GM12892 (cell line): Measurements from ENCODE around the gene L1TD1.

Experiments used
- POLR2A ChIP-seq: IDR thresholded peaks from 2 replicates; pipeline ENCODE4 v1.6.1; 2011; ENCODE audit warnings: low read depth, low read length, control low read depth
- POLR2AphosphoS5 ChIP-seq: IDR thresholded peaks from 2 replicates; pipeline ENCODE4 v1.6.1; 2011; ENCODE audit warnings: low read depth, low read length, control low read depth
- TAF1 ChIP-seq: IDR thresholded peaks from 2 replicates; pipeline ENCODE4 v1.6.1; 2011; ENCODE audit warnings: low read depth, mild to moderate bottlenecking, control low read depth, low read length, borderline replicate concordance

DNA sequence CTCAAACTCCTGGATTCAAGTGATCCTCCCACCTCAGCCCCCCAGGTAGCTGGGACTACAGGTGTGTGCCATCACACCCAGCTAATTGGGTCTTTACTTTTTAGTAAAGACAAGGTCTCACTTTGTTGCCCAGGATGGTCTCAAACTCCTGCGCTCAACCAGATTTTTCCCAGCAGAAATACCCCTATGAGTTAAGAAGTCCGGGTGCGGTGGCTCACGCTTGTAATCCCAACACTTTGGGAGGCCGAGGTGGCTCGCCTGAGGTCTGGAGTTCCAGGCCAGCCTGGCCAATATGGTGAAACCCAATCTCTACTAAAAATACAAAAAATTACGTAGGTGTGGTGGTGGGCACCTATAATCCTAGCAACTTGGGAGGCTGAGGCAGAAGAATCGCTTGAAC lies 6.5 kb upstream of the L1TD1 start:
- TF ChIP-seq POLR2A (no peak), POLR2AphosphoS5 (no peak), TAF1 (no peak)
